Endometrial microvascular endothelial cells (primary cell): ENCODE measurements around the gene NAIF1. TPM values are rescaled to one million over a fixed set of nuclear protein-coding genes. Genes with fewer than 3 reads are reported as not detected.

Source experiments
- total RNA-seq: library from RNA; depleted of rRNA; stranded (reverse); fragments of >200 nt; gene quantifications from one replicate; pipeline ENCODE4 v1.2.3, GENCODE V29; 2015; ENCODE audit errors: inconsistent ontology term

NAIF1 gene
- total RNA-seq, 1 donor from 2014 or later: 12.9 TPM

Other genes starting within 250 kb of the NAIF1 start
- 436 TPM for gene ENG, start 212.7 kb downstream of the NAIF1 start, total RNA-seq
- 110 TPM for gene AK1, start 189.6 kb downstream of the NAIF1 start, total RNA-seq
- 50.3 TPM for gene ST6GALNAC6, start 167.7 kb downstream of the NAIF1 start, total RNA-seq
- gene ST6GALNAC4, start 150.3 kb downstream of the NAIF1 start, total RNA-seq: 107 TPM
- gene PIP5KL1, start 136.5 kb downstream of the NAIF1 start, total RNA-seq: not detected
- gene DPM2, start 129.5 kb downstream of the NAIF1 start, total RNA-seq: 13.8 TPM
- 4.6 TPM for gene EEIG1, start 86.3 kb downstream of the NAIF1 start, total RNA-seq
- 23.6 TPM for gene SLC25A25, start 912 bp upstream of the NAIF1 start, total RNA-seq
- 96.1 TPM for gene PTGES2, start 60.4 kb upstream of the NAIF1 start, total RNA-seq
- not detected for gene LCN2, start 82.1 kb upstream of the NAIF1 start, total RNA-seq
- gene BBLN, start 92.9 kb upstream of the NAIF1 start, total RNA-seq: 151 TPM
- 47.3 TPM for gene CIZ1, start 124.3 kb upstream of the NAIF1 start, total RNA-seq
- gene DNM1, start 136.1 kb upstream of the NAIF1 start, total RNA-seq: not detected
- 60.6 TPM for gene GOLGA2, start 208.7 kb upstream of the NAIF1 start, total RNA-seq
- 8.1 TPM for gene SWI5, start 209.0 kb upstream of the NAIF1 start, total RNA-seq